Right lobe of liver (tissue), 4 donors: ENCODE data around the gene TOR1AIP2.

ENCODE experiments used
- POLR2A ChIP-seq: fragments of 450-650 bp; IDR thresholded peaks from one replicate; pipeline ENCODE4 v1.6.1; 2017; ENCODE audit warnings: antibody characterized with exemption, mild to moderate bottlenecking
- TF ChIP-seq, protein P1 (sequence below), 4 donors: fragments of 200-600 bp in 3 of 4; fragments of 450-650 bp in 1 of 4; IDR thresholded peaks; one replicate each; pipeline versions ENCODE4 v1.5.1 to v1.8.0; 2016 to 2022; ENCODE audit warnings: antibody characterized with exemption in 4 of 4, mild to moderate bottlenecking in 2 of 4
- donor health status: DM: no; HTN: no; CAD: no.
- donor health status: DM: no; HTN: no; CAD: no.
- donor health status: DM: no; HTN: yes; CAD: no.

DNA sequence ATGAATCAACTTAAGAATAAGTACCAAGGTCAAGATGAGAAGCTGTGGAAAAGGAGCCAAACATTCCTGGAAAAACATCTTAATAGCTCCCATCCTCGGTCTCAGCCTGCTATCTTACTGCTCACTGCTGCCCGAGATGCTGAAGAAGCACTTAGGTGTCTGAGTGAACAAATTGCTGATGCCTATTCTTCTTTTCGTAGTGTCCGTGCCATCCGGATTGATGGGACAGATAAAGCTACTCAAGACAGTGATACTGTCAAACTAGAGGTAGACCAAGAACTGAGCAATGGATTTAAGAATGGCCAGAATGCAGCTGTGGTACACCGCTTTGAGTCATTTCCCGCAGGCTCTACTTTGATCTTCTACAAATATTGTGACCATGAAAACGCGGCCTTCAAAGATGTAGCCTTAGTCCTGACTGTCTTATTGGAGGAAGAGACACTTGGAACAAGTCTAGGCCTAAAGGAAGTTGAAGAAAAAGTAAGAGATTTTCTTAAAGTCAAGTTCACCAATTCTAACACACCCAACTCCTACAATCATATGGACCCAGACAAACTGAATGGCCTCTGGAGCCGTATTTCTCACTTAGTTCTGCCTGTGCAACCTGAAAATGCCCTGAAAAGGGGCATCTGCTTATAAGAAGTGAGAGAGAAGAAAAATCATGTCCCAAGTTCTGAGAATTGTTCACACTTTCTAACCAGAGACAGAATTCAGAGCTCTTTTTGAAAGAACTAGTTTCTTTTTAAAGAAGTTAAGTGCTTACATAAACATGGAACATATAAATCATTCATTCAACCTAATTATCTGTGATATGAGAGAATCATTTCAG is 40.2 kb upstream of the TOR1AIP2 start:
- TF ChIP-seq, protein P1, sequence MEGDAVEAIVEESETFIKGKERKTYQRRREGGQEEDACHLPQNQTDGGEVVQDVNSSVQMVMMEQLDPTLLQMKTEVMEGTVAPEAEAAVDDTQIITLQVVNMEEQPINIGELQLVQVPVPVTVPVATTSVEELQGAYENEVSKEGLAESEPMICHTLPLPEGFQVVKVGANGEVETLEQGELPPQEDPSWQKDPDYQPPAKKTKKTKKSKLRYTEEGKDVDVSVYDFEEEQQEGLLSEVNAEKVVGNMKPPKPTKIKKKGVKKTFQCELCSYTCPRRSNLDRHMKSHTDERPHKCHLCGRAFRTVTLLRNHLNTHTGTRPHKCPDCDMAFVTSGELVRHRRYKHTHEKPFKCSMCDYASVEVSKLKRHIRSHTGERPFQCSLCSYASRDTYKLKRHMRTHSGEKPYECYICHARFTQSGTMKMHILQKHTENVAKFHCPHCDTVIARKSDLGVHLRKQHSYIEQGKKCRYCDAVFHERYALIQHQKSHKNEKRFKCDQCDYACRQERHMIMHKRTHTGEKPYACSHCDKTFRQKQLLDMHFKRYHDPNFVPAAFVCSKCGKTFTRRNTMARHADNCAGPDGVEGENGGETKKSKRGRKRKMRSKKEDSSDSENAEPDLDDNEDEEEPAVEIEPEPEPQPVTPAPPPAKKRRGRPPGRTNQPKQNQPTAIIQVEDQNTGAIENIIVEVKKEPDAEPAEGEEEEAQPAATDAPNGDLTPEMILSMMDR (IDR thresholded peaks at IDR 0.05) = no peak
- no peak for TF ChIP-seq POLR2A
